OCI-LY1 (cell line): ENCODE results near the gene MTERF4.

Experiments
- EZH2 ChIP-seq: fragments of 200-600 bp; sonication (generic), shearing (Covaris generic); IDR thresholded peaks from 2 replicates; pipeline ENCODE4 v1.8.0; 2017; ENCODE audit warnings: borderline replicate concordance, mixed run types, mild to moderate bottlenecking, antibody characterized with exemption, low read length, moderate library complexity, mixed read lengths
- TF ChIP-seq, protein P1 (sequence below): fragments of 200-600 bp; sonication (generic), shearing (Covaris generic); IDR thresholded peaks from 2 replicates; pipeline ENCODE4 v1.5.1; 2017; ENCODE audit warnings: mild to moderate bottlenecking, antibody characterized with exemption, low read length, moderate library complexity, mixed read lengths

DNA sequence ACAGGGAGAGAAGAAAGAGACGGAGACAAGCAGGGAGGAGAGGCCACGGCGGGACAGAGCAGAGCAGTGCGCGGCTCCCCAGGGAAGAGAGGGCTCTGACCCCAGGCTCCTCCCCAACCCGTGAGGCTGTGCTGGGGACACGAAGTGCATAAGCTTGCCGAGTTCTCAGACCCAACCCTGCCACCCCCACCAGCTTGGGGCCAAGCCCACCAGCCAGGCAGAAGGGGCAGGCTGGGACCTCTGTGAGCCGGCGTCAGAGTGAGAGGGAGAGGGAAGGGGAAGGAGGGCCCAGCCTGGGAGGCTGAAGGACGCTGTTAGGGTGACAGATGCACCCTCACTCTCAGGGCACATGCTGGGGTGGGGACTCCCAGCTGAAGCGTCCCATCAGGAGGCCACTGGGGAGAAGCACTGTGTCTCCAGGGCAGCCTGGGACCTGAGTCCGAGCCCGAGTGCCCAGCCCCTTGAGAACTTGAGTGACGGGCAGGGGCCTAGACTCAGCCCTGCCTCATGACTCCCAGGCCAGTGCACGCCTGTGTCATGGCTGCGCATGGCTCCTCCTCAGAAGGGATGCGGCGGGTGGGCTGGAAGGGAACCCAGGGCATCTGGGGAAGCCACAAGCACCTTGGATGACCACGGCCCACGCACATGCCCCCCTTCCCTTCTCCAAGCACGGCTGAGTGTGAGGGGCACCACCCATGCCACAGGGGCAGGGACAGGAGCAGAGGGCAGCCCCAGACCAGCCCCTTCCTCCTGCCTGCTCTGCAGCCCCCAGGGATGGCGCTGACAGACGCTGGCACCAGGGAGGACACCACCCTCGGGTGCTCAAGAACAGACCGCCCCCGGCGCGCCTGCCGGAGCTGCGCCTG is 31.0 kb downstream of the MTERF4 start:
- TF ChIP-seq, protein P1, sequence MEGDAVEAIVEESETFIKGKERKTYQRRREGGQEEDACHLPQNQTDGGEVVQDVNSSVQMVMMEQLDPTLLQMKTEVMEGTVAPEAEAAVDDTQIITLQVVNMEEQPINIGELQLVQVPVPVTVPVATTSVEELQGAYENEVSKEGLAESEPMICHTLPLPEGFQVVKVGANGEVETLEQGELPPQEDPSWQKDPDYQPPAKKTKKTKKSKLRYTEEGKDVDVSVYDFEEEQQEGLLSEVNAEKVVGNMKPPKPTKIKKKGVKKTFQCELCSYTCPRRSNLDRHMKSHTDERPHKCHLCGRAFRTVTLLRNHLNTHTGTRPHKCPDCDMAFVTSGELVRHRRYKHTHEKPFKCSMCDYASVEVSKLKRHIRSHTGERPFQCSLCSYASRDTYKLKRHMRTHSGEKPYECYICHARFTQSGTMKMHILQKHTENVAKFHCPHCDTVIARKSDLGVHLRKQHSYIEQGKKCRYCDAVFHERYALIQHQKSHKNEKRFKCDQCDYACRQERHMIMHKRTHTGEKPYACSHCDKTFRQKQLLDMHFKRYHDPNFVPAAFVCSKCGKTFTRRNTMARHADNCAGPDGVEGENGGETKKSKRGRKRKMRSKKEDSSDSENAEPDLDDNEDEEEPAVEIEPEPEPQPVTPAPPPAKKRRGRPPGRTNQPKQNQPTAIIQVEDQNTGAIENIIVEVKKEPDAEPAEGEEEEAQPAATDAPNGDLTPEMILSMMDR: no peak
- TF ChIP-seq EZH2: no peak
